ENCODE data around the gene IL21R.
"Not testable (repeated sequence)": the region's sequence is repeated elsewhere in the genome, so short reads cannot be mapped to it uniquely, and the experiment has no call there.

Gene IL21R

GRCh38 chr16:27448532-27449433 lies 46.8 kb downstream of the IL21R start:
- DNase-seq: peak; percentile 93 to 96

GRCh38 chr16:27449434-27450195 lies 47.6 kb downstream of the IL21R start:
- no peak for DNase-seq

DNA sequence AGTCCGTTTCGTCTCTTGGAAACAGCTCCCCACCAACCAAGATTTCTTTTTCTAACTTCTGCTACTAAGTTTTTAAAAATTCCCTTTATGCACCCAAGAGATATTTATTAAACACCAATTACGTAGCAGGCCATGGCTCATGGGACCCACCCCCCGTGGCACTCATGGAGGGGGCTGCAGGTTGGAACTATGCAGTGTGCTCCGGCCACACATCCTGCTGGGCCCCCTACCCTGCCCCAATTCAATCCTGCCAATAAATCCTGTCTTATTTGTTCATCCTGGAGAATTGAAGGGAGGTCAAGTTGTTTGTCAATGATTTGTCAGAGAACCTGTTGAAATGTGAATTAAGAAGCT lies 48.2 kb downstream of the IL21R start:
- DNase-seq: no peak

DNA sequence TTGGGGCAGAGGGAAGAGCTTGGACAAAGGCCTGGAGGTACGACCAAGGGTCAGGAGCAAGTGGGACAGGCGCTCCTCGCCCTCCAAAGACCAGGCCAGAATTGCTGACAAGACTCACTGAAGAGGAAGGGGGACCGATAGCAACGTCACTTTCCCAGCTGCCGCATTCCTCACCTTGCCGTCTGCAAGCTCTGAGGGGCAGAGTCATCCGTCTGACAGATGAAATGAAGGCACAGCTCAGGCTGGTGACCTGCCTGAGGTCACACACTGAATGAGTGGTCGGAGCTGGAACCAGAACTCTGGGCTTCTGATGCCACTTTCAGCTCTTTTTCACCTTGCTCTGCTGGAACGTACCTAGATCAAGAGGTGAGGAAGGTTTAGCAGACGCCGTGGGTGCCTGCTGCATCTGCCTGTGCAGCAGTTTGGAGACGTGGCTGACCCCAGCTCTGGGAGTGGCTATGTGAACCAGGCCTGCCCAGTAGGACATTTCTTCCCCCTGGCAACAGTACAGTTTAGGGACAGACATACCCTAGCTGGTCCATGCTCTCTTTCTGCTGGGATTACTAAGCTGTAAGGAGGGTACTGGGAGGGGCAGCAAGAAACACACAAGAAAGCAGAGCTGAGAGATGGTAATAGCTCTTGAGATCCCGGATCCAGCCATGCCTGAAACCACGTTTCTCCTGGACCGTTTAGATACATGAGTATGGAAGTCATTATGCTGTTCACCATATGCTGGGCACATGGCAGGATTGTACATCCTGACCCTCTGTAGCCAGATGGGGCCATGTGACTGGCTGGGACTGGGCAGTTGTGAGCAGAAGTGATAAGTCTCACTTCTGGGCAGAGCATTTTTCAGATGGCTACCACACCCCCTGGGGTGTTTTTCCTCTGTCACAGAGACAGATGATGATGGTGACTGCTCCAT lies 50.9 kb downstream of the IL21R start:
- DNase-seq: no peak

DNA sequence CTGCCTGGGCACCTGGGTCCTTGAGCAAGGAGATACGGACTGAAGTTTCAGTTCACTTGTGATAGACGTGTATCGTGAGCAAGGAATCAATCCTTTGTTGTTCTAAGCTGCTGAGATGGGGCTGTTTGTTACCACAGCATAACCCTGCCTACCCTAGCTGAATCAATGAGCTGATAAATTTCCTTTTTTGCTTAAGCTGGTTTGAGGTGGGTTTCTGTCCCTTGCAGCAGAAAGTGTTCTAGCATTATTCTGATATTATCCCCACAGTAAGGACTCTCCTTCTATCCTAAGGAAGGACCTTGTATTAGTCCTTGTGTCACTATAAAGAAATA lies 51.5 kb downstream of the IL21R start:
- DNase-seq: no peak

DNA sequence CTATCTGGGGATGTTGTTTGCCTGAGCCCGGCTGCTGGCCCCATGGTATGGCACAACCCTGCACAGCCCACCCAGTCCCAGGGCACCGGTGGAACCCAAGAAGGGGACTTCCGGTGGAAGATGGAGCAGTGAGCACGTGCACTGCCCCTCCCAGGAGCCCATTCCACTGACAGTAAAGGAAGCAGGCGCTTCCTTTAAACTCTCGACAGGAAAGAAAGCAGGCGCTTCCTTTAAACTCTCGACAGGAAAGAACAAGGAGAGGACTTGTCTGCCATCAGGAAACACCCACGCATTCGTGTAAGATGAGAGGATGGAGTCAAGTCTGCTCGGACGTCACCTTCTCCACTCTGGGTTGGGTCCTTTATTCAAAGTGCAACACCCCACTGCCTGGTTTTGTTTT lies 53.7 kb downstream of the IL21R start:
- DNase-seq: no peak

GRCh38 chr16:27457605-27457900 lies 55.6 kb downstream of the IL21R start:
- DNase-seq: not testable (repeated sequence)

- DNase-seq: no peak
Measured at GRCh38 chr16:27458258-27458657, 56.3 kb downstream of the IL21R start.

- no peak for DNase-seq
Measured at GRCh38 chr16:27458987-27459688, 57.2 kb downstream of the IL21R start.

- no peak for DNase-seq
Measured at GRCh38 chr16:27460213-27460612, 58.2 kb downstream of the IL21R start.

DNA sequence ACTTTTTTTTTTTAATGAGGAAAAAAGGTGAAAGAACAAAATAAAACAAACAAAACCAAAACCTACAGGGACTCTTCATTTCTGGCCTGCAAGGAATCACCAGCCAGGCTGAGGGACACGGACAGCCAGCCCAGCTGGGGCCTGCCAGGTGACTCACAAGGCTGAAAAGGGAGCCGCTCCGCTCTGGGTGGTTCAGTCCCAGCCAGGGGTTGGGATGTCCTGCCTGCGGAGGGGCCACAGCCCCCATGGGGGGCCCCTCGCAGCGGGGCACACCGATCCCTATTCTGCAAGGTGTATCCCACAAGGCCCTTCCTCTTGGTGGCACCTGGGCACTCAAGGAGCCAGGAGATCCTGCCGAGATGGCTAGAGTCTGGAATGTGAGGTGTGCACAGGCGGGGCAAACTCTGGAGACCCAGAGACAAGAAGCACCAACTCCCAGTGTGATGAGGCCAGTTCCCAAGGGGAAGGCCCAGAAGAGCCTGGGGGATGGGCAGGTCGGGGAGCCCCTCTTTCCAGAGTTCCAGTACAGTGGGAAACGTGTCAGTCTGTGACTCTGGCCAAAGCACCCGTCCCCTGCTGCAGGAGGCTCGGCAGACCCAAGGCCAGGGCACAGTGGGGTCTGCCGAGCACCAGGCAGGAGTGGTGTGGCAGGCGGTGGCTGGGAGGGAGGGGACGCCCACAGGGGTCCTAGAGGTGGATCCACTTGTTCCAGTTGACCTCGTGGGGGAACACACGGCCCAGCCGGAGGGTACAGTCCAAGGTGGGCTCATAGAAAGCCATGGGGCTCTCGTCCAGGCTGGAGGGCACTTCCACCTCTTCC lies 58.9 kb downstream of the IL21R start:
- no peak for DNase-seq

DNA sequence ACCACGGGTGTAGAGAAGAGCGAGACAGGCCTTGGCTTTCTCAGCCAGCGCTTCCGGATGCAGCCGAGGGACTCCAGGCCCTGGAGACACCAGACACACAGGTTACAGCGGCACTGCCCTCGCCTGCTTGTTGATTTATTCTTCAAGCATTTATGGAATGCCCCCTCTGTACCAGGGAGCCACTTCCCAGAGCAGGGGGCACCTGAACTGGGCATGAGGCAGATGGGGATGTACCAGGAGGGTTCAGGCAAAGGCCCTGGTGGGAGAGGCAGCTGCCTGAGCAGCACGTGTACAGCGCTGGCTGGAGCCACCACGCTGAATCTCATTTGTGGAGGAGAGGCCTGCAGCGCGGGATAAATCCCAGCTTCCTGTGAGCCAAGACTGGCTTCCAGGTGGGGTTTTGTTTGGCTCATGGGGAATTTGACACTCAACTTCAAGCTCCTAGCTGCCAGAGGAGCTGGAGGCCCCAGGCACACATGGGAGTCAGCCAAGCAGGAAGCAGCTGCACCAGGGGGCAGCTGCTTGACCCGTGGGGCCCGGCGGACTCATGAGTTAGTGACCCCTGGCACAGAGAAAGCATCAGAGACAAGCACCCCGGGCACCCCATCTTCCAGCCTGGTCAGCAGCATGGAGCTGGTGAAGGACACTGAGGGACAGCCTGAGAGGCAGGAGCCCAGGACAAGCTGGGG lies 59.7 kb downstream of the IL21R start:
- peak; percentile 90 to 93 for DNase-seq

DNA sequence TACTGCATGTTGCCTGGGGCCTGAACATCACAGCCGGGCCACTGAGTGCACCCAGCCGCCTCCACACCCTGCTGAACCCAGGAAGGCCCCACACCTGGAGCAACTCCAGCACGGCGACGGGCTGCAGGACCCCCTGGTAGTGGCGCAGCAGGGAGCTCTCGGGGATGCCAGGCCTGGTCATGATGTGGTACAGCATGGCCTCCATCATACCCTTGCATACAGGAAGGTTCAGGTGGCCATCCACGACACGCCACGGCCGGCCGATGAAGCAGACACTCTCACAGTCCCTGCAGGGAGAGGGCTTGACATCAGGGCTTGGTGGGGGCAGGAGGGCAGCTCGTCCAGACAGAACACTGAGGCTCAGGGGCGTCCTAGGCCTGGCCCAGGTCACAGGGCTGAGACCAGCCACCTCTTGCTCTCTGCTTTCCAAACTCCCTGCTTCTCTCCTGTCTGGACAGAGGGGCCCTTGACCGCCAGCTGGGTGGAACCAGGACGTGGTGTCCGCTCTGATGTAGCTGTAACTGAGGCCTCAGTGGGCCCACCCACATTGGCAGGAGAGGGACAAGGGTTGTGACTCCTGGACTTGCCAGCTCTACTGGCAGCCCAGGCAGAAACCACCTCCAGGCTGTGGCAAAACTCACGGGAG lies 60.3 kb downstream of the IL21R start:
- no peak for DNase-seq

GRCh38 chr16:27462846-27463682 lies 61.1 kb downstream of the IL21R start:
- DNase-seq: no peak

DNA sequence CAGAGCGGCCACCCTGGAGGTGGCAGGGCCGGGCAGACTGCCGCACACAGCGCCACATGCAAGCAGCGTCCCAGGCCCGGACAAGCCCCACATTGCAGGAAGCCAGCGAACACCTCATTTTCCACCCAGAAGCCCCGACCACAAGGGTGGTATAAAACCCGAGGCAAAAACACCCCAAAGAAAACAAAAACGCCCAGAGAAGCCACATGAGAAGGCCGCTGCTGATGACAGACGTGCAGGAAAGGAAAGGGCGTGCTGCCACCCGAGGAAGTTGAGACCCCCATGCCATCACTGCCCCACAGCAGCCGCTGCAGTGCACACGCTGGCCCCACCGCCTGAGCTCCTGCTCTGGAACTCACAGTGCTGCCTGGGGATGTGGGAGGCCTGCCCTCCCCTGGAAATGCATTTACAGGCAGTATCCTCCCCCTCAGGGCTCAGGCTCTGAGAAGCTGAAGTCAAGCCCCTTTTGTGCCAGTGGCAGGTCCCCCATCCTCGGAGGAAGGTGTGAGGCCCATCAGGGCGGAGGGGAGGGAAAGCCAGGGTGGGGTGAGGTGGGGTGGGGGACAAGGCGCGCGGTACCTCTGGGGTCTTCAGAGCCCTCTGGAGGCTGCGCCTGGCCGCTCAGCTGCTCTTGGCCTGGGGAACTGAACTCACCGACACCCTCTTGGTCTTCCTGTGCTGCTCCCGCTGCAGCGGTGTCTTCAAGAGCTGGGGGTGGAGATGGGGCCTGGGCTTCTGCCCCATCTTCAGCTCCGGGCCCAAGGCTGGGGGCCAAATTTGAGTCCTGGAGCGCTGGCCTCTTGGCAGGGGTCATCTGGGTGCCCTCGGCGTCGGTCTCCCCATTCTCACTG lies 62.0 kb downstream of the IL21R start:
- DNase-seq: no peak

GRCh38 chr16:27464626-27465482 lies 62.9 kb downstream of the IL21R start:
- DNase-seq: no peak

DNA sequence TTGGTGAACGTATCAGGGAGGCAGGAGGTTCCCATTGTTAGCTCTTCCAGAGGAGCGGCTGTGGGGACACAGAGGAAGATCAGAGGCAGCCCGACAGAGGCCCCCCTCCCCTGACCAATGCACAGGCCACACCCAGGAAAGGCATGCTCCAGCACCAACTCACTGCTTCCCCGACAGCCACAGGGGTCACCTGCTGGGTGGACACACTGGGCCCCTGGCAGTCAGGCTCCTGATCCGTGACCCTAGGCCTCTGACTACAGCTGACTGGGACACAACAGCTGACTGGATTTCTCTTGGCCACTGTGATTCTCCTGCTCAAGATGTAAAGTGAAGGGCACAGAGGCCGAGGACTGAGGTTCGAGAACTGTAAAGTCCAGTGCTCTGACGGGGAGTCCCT lies 63.5 kb downstream of the IL21R start:
- no peak for DNase-seq
